ENCODE results near the gene ZNF213. TPM values are rescaled to one million over a fixed set of nuclear protein-coding genes. Genes with fewer than 3 reads are reported as not detected.

The ZNF213 gene
- total RNA-seq, 1 donor from 2014 or later, result 11.0 TPM

- intact Hi-C loops (cut with micrococcal nuclease), result loop anchor here (2.0 to 10.0 kb wide), 2 partner anchors 32 to 96 kb away; partner anchors contain the start of gene ZNF263
Measured at GRCh38 chr16:3188675-3188924, 53.8 kb downstream of the ZNF213 start.

- intact Hi-C loops (cut with micrococcal nuclease), result loop anchor here (2.0 to 10.0 kb wide), 2 partner anchors 32 to 96 kb away; partner anchors contain the start of gene ZNF263
Measured at GRCh38 chr16:3188925-3189825, 54.3 kb downstream of the ZNF213 start.

GRCh38 chr16:3189869-3190268 lies 55.0 kb downstream of the ZNF213 start:
- intact Hi-C loops (cut with micrococcal nuclease), result loop anchor here (2.0 to 10.0 kb wide), 2 partner anchors 33 to 95 kb away; partner anchors contain the start of gene ZNF263

- intact Hi-C loops (cut with micrococcal nuclease), result no loop called here
Measured at GRCh38 chr16:3190949-3191353, 56.1 kb downstream of the ZNF213 start.

Other genes with a start within 250 kb of the ZNF213 start
- gene FLYWCH1, start 223.1 kb upstream of the ZNF213 start, total RNA-seq, result 61.6 and 67.3 TPM in 2 replicates
- not detected in 2 replicates for gene KREMEN2, start 170.8 kb upstream of the ZNF213 start, total RNA-seq
- 43.0 and 49.9 TPM in 2 replicates for gene PAQR4, start 165.7 kb upstream of the ZNF213 start, total RNA-seq
- 124 and 125 TPM in 2 replicates for gene PKMYT1, start 154.6 kb upstream of the ZNF213 start, total RNA-seq
- gene CLDN9, start 122.1 kb upstream of the ZNF213 start, total RNA-seq, result 0.43 and 0.77 TPM in 2 replicates
- not detected in 2 replicates for gene CLDN6, start 116.8 kb upstream of the ZNF213 start, total RNA-seq
- gene TNFRSF12A, start 114.7 kb upstream of the ZNF213 start, total RNA-seq, result 4.8 and 5.7 TPM in 2 replicates
- 29.2 and 31.2 TPM in 2 replicates for gene HCFC1R1, start 111.1 kb upstream of the ZNF213 start, total RNA-seq
- gene THOC6, start 111.0 kb upstream of the ZNF213 start, total RNA-seq, result 64.3 and 65.9 TPM in 2 replicates
- gene BICDL2, start 98.1 kb upstream of the ZNF213 start, total RNA-seq, result 0.20 and 0.23 TPM in 2 replicates
- 71.1 and 75.1 TPM in 2 replicates for gene MMP25, start 88.5 kb upstream of the ZNF213 start, total RNA-seq
- gene IL32, start 69.4 kb upstream of the ZNF213 start, total RNA-seq, result 3,664 and 3,681 TPM in 2 replicates
- gene ZSCAN10, start 35.7 kb upstream of the ZNF213 start, total RNA-seq, result 0.11 and 0.30 TPM in 2 replicates
- 0.23 TPM in 1 of 2 replicates, not detected in the other for gene ZNF205, start 22.4 kb upstream of the ZNF213 start, total RNA-seq
- gene OR1F1, start 53.2 kb downstream of the ZNF213 start, total RNA-seq, result not detected in 2 replicates
- gene ZNF200, start 100.1 kb downstream of the ZNF213 start, total RNA-seq, result 14.4 and 16.5 TPM in 2 replicates
- 0.09 and 0.25 TPM in 2 replicates for gene MEFV, start 121.6 kb downstream of the ZNF213 start, total RNA-seq
- gene ZNF263, start 148.5 kb downstream of the ZNF213 start, total RNA-seq, result 26.0 and 27.4 TPM in 2 replicates
- 3.5 and 4.1 TPM in 2 replicates for gene TIGD7, start 170.4 kb downstream of the ZNF213 start, total RNA-seq
- 43.2 and 51.2 TPM in 2 replicates for gene ZNF75A, start 170.5 kb downstream of the ZNF213 start, total RNA-seq
- not detected in 2 replicates for gene OR2C1, start 220.9 kb downstream of the ZNF213 start, total RNA-seq

All from T-helper 2 cell treated with Interferon-gamma antibody and Interleukin-4, amounts not matched to agents 100 ng/mL and 5 ng/mL, for 36 hours (primary cell).